ENCODE data around the gene LSM7. TPM values are rescaled to one million over a fixed set of nuclear protein-coding genes. Genes with fewer than 3 reads are reported as not detected.

Gene LSM7
- total and polyA plus RNA-seq, 11 donors, result 33.8 to 213 (median 47.7) TPM

GRCh38 chr19:2294687-2295335 lies 33.6 kb downstream of the LSM7 start:
- Histone ChIP-seq H3K36me3 (no peaks in the 10 kb centered on the region), H3K9me3 (no peaks in the 10 kb centered on the region), H3K27ac (peak overlapping the region in 3 of 12 donors; percentile 34 to 81 (median 55)), H3K4me1 (peaks cover 2 to 38% (median 29%) of the 10 kb centered on the region in 12 donors), H3K27me3 (peaks cover 22 to 49% (median 40%) of the 10 kb centered on the region in 9 donors), H3K4me3 (peak overlapping the region in 8 of 12 donors; percentile 2 to 26 (median 14))
- 8 to 18% (median 13%) methylated on average over 26 of the region's 26 CpGs for WGBS, 4 donors
- intact Hi-C loops (cut with DNase I), result no loop called here
- ATAC-seq (peak; percentile 17 to 85 (median 79)), DNase-seq (peak in 2 of 5 donors; percentile 60 to 62)
- TF ChIP-seq CTCF (IDR thresholded peaks at IDR 0.05), result no peak
- no peak for TF ChIP-seq POLR2A (IDR thresholded peaks at IDR 0.05)

GRCh38 chr19:2291185-2291751 lies 37.1 kb downstream of the LSM7 start:
- no peak for ATAC-seq
- no peak overlapping the region for H3K27ac ChIP-seq
- intact Hi-C loops (cut with DNase I), result no loop called here
- WGBS, 4 donors, result 0 to 7% (median 4%) methylated on average over 25 to 67 of the region's 67 CpGs
- no peaks in the 10 kb centered on the region for H3K9me3 ChIP-seq
- TF ChIP-seq POLR2A (IDR thresholded peaks at IDR 0.05) (no peak), CTCF (IDR thresholded peaks at IDR 0.05) (no peak)
- H3K36me3 ChIP-seq, result no peaks in the 10 kb centered on the region
- peaks cover 35 to 78% (median 55%) of the 10 kb centered on the region in 9 donors for H3K27me3 ChIP-seq
- DNase-seq, result no peak
- H3K4me1 ChIP-seq, result peaks cover 2 to 59% (median 33%) of the 10 kb centered on the region in 12 donors
- H3K4me3 ChIP-seq, result peak overlapping the region in 11 of 12 donors; percentile 18 to 69 (median 38)

GRCh38 chr19:2290441-2291184 lies 37.8 kb downstream of the LSM7 start:
- no peak for ATAC-seq
- DNase-seq, result no peak
- intact Hi-C loops (cut with DNase I), result no loop called here
- H3K27me3 ChIP-seq, result peaks cover 35 to 80% (median 55%) of the 10 kb centered on the region in 9 donors
- TF ChIP-seq CTCF (IDR thresholded peaks at IDR 0.05) (no peak), POLR2A (IDR thresholded peaks at IDR 0.05) (no peak)
- no peaks in the 10 kb centered on the region for H3K9me3 ChIP-seq
- peaks cover 2 to 59% (median 33%) of the 10 kb centered on the region in 12 donors for H3K4me1 ChIP-seq
- H3K36me3 ChIP-seq, result no peaks in the 10 kb centered on the region
- H3K4me3 ChIP-seq, result peak overlapping the region; percentile 18 to 69 (median 38)
- peak overlapping the region in 1 of 12 donors; percentile 84 for H3K27ac ChIP-seq
- 2 to 3% (median 3%) methylated on average over 17 to 82 of the region's 82 CpGs for WGBS, 4 donors
